ENCODE data around the gene FAM3D. TPM values are rescaled to one million over a fixed set of nuclear protein-coding genes. Genes with fewer than 3 reads are reported as not detected.
"Not testable (repeated sequence)": the region's sequence is repeated elsewhere in the genome, so short reads cannot be mapped to it uniquely, and the experiment has no call there.

FAM3D gene
- total RNA-seq, 1 experiment from 2014 or later: not detected

DNA sequence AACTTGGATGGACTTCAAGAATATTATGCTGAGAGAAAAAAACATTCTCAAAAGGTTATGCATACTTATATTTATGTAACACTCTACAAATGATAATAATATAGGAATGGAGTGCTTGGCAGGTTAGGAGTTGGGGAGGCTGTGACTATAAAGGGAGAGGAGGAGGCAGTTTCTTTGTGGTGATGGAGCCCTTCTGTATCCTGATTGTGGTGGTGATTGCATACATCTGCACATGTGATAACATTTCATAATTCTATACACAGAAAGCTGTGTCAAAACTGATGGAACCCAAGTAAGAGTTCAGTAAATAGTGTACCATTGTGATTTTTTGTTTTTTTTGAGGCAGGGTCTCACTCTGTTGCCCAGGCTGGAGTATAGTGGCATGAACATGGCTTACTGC, 31.7 kb upstream of the FAM3D start:
- no peaks in the 10 kb centered on the region for H3K36me3 ChIP-seq (ENCODE audit: control insufficient read depth, insufficient read depth, low read length)
- BruUV-seq (replicated peaks): no TSS peak
- H3K27ac ChIP-seq (ENCODE audit: low read length): no peak overlapping the region
- no peaks in the 10 kb centered on the region for H3K4me1 ChIP-seq (ENCODE audit: control insufficient read depth, insufficient read depth, low read length)
- in situ Hi-C loops (cut with HindIII; ENCODE audit: low pct_unique_long_range_greater_than_20kb, low sequenced_read_pairs) (no loop called here), intact Hi-C loops (cut with micrococcal nuclease; ENCODE audit: unreplicated experiment) (no loop called here)
- POLR2A ChIA-PET: no interaction called here
- DNase-seq (ENCODE audit: low read depth, low spot score) (no peak), ATAC-seq (no peak)
- CTCF ChIA-PET: no interaction called here
- TF ChIP-seq SIN3A (IDR thresholded peaks at IDR 0.05; ENCODE audit: borderline replicate concordance, insufficient read depth, low read depth, low read length): no peak
- TF ChIP-seq, protein P1, sequence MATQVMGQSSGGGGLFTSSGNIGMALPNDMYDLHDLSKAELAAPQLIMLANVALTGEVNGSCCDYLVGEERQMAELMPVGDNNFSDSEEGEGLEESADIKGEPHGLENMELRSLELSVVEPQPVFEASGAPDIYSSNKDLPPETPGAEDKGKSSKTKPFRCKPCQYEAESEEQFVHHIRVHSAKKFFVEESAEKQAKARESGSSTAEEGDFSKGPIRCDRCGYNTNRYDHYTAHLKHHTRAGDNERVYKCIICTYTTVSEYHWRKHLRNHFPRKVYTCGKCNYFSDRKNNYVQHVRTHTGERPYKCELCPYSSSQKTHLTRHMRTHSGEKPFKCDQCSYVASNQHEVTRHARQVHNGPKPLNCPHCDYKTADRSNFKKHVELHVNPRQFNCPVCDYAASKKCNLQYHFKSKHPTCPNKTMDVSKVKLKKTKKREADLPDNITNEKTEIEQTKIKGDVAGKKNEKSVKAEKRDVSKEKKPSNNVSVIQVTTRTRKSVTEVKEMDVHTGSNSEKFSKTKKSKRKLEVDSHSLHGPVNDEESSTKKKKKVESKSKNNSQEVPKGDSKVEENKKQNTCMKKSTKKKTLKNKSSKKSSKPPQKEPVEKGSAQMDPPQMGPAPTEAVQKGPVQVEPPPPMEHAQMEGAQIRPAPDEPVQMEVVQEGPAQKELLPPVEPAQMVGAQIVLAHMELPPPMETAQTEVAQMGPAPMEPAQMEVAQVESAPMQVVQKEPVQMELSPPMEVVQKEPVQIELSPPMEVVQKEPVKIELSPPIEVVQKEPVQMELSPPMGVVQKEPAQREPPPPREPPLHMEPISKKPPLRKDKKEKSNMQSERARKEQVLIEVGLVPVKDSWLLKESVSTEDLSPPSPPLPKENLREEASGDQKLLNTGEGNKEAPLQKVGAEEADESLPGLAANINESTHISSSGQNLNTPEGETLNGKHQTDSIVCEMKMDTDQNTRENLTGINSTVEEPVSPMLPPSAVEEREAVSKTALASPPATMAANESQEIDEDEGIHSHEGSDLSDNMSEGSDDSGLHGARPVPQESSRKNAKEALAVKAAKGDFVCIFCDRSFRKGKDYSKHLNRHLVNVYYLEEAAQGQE (IDR thresholded peaks at IDR 0.05; ENCODE audit: insufficient read depth in 1 of 2, low read depth in 2 of 2, low read length in 1 of 2): no peak
- TF ChIP-seq, protein P2, sequence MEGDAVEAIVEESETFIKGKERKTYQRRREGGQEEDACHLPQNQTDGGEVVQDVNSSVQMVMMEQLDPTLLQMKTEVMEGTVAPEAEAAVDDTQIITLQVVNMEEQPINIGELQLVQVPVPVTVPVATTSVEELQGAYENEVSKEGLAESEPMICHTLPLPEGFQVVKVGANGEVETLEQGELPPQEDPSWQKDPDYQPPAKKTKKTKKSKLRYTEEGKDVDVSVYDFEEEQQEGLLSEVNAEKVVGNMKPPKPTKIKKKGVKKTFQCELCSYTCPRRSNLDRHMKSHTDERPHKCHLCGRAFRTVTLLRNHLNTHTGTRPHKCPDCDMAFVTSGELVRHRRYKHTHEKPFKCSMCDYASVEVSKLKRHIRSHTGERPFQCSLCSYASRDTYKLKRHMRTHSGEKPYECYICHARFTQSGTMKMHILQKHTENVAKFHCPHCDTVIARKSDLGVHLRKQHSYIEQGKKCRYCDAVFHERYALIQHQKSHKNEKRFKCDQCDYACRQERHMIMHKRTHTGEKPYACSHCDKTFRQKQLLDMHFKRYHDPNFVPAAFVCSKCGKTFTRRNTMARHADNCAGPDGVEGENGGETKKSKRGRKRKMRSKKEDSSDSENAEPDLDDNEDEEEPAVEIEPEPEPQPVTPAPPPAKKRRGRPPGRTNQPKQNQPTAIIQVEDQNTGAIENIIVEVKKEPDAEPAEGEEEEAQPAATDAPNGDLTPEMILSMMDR (IDR thresholded peaks at IDR 0.05): no peak
- TF ChIP-seq POLR2AphosphoS5 (IDR thresholded peaks at IDR 0.05; ENCODE audit: low read depth, low read length): no peak
- TF ChIP-seq TCF7L2 (IDR thresholded peaks at IDR 0.05; ENCODE audit: low read depth, low read length): no peak
- H3K4me3 ChIP-seq (ENCODE audit: low read depth in 2 of 2, low read length in 2 of 2): no peak overlapping the region
- H3K9me3 ChIP-seq (ENCODE audit: control insufficient read depth, insufficient read depth, low read depth, low read length): no peaks in the 10 kb centered on the region
- H3K27me3 ChIP-seq (ENCODE audit: control insufficient read depth, insufficient read depth, low read length): no peaks in the 10 kb centered on the region

DNA sequence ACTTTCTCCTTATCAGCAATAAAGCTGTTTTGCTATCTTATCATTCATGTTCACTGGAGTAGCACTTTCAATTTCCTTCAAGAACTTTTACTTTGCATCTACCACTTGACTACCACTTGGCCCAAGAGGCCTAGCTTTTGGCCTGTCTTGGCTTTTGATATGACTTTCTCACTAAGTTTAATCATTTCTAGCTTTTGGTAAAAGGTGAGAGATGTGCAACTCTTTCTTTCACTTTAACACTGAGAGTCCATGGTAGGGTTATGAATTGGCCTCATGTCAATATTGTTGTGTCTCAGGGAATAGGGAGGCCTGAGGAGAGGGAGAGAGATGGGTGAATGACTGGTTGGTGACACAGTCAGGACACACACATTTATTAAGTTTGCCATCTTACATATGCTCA, 31.0 kb upstream of the FAM3D start:
- TF ChIP-seq, protein P1 (IDR thresholded peaks at IDR 0.05; ENCODE audit: insufficient read depth in 1 of 2, low read depth in 2 of 2, low read length in 1 of 2): no peak
- TF ChIP-seq, protein P2 (IDR thresholded peaks at IDR 0.05): no peak
- no peak for TF ChIP-seq SIN3A (IDR thresholded peaks at IDR 0.05; ENCODE audit: borderline replicate concordance, insufficient read depth, low read depth, low read length)
- TF ChIP-seq POLR2AphosphoS5 (IDR thresholded peaks at IDR 0.05; ENCODE audit: low read depth, low read length): no peak
- TF ChIP-seq TCF7L2 (IDR thresholded peaks at IDR 0.05; ENCODE audit: low read depth, low read length): no peak
- intact Hi-C loops (cut with micrococcal nuclease; ENCODE audit: unreplicated experiment) (no loop called here), in situ Hi-C loops (cut with HindIII; ENCODE audit: low pct_unique_long_range_greater_than_20kb, low sequenced_read_pairs) (no loop called here)
- CTCF ChIA-PET: no interaction called here
- H3K4me1 ChIP-seq (ENCODE audit: control insufficient read depth, insufficient read depth, low read length): no peaks in the 10 kb centered on the region
- H3K27me3 ChIP-seq (ENCODE audit: control insufficient read depth, insufficient read depth, low read length): no peaks in the 10 kb centered on the region
- no peaks in the 10 kb centered on the region for H3K36me3 ChIP-seq (ENCODE audit: control insufficient read depth, insufficient read depth, low read length)
- DNase-seq (ENCODE audit: low read depth, low spot score) (no peak), ATAC-seq (no peak)
- H3K4me3 ChIP-seq (ENCODE audit: low read depth in 2 of 2, low read length in 2 of 2): no peak overlapping the region
- no peak overlapping the region for H3K27ac ChIP-seq (ENCODE audit: low read length)
- no TSS peak for BruUV-seq (replicated peaks)
- POLR2A ChIA-PET: no interaction called here
- no peaks in the 10 kb centered on the region for H3K9me3 ChIP-seq (ENCODE audit: control insufficient read depth, insufficient read depth, low read depth, low read length)

DNA sequence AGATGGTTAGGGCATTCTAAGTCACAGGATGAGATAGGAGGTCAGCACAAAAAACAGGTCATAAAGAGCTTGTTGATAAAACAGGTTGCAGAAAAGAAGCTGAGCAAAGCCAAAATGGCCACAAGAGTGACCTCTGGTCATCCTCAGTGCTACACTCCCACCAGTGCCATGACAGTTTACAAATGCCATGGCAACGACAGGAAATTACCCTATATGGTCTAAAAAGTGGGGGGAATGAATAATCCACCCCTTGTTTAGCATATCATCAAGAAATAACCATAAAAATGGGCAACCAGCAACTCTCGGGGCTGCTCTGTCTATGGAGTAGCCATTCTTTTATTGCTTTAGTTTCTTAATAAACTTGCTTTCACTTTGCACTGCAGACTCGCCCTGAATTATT, 30.2 kb upstream of the FAM3D start:
- H3K27me3 ChIP-seq (ENCODE audit: control insufficient read depth, insufficient read depth, low read length); POLR2A ChIA-PET; in situ Hi-C loops (cut with HindIII; ENCODE audit: low pct_unique_long_range_greater_than_20kb, low sequenced_read_pairs); H3K36me3 ChIP-seq (ENCODE audit: control insufficient read depth, insufficient read depth, low read length); ATAC-seq; H3K4me1 ChIP-seq (ENCODE audit: control insufficient read depth, insufficient read depth, low read length); BruUV-seq (replicated peaks); H3K9me3 ChIP-seq (ENCODE audit: control insufficient read depth, insufficient read depth, low read depth, low read length); H3K4me3 ChIP-seq (ENCODE audit: low read depth in 2 of 2, low read length in 2 of 2); DNase-seq (ENCODE audit: low read depth, low spot score); H3K27ac ChIP-seq (ENCODE audit: low read length); intact Hi-C loops (cut with micrococcal nuclease; ENCODE audit: unreplicated experiment); CTCF ChIA-PET: not testable (repeated sequence)

Data from Panc1 (cell line).